Inferior parietal cortex (tissue), 1 donor: ENCODE measurements around the gene FUT7.
A peak's percentile ranks its signal among the peaks of the same experiment; 100 is the strongest.
"Not testable (repeated sequence)": the region's sequence is repeated elsewhere in the genome, so short reads cannot be mapped to it uniquely, and the experiment has no call there.

ENCODE experiments used
- DNase-seq: peaks from one replicate; pipeline ENCODE4 v3.0.0-alpha.2; 2016; ENCODE audit errors: extremely low spot score

FUT7 gene

GRCh38 chr9:137066096-137066861 lies 34.4 kb upstream of the FUT7 start:
- DNase-seq, result no peak

GRCh38 chr9:137065336-137065967 lies 33.6 kb upstream of the FUT7 start:
- no peak for DNase-seq

- DNase-seq, result no peak
These were observed 32.9 kb upstream of the FUT7 start for GRCh38 chr9:137064880-137065164.

GRCh38 chr9:137064027-137064879 lies 32.4 kb upstream of the FUT7 start:
- peak; percentile 68 for DNase-seq

GRCh38 chr9:137063311-137064026 lies 31.6 kb upstream of the FUT7 start:
- no peak for DNase-seq

- not testable (repeated sequence) for DNase-seq
These were observed 30.9 kb upstream of the FUT7 start for GRCh38 chr9:137062798-137063197.

- DNase-seq, result no peak
These were observed 30.5 kb upstream of the FUT7 start for GRCh38 chr9:137062384-137062783.

- DNase-seq, result no peak
These were observed 26.8 kb upstream of the FUT7 start for GRCh38 chr9:137058521-137059234.

- DNase-seq, result no peak
These were observed 25.7 kb upstream of the FUT7 start for GRCh38 chr9:137057545-137057944.

GRCh38 chr9:137056739-137057415 lies 25.0 kb upstream of the FUT7 start:
- no peak for DNase-seq

GRCh38 chr9:137055385-137056364 lies 23.8 kb upstream of the FUT7 start:
- DNase-seq, result peak; percentile 84

GRCh38 chr9:137054932-137055384 lies 23.1 kb upstream of the FUT7 start:
- DNase-seq, result no peak

GRCh38 chr9:137053944-137054931 lies 22.4 kb upstream of the FUT7 start, which contains the start of gene ENTPD2:
ENTPD2 (minus strand) TSS chr9:137054061; CDS start chr9:137053997, 64 bp downstream.
- no peak for DNase-seq

GRCh38 chr9:137052998-137053943 lies 21.4 kb upstream of the FUT7 start:
- no peak for DNase-seq

GRCh38 chr9:137052293-137052692 lies 20.4 kb upstream of the FUT7 start:
- DNase-seq, result no peak

- no peak for DNase-seq
These were observed 19.3 kb upstream of the FUT7 start for GRCh38 chr9:137051145-137051724.

GRCh38 chr9:137050570-137050969 lies 18.7 kb upstream of the FUT7 start:
- no peak for DNase-seq
